C4-2B (cell line): Measurements from ENCODE around the gene HSF5.
"Not testable (repeated sequence)": the region's sequence is repeated elsewhere in the genome, so short reads cannot be mapped to it uniquely, and the experiment has no call there.

Experiments
- ZFX ChIP-seq: fragments of 450-650 bp; IDR thresholded peaks from 2 replicates; pipeline ENCODE4 v1.6.1; 2017
- TF ChIP-seq, protein P1 (sequence below): fragments of 450-650 bp; conservative IDR thresholded peaks from 2 replicates; pipeline ENCODE4 v1.5.1; 2017; ENCODE audit warnings: mild to moderate bottlenecking

- TF ChIP-seq, protein P1, sequence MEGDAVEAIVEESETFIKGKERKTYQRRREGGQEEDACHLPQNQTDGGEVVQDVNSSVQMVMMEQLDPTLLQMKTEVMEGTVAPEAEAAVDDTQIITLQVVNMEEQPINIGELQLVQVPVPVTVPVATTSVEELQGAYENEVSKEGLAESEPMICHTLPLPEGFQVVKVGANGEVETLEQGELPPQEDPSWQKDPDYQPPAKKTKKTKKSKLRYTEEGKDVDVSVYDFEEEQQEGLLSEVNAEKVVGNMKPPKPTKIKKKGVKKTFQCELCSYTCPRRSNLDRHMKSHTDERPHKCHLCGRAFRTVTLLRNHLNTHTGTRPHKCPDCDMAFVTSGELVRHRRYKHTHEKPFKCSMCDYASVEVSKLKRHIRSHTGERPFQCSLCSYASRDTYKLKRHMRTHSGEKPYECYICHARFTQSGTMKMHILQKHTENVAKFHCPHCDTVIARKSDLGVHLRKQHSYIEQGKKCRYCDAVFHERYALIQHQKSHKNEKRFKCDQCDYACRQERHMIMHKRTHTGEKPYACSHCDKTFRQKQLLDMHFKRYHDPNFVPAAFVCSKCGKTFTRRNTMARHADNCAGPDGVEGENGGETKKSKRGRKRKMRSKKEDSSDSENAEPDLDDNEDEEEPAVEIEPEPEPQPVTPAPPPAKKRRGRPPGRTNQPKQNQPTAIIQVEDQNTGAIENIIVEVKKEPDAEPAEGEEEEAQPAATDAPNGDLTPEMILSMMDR: not testable (repeated sequence)
- not testable (repeated sequence) for TF ChIP-seq ZFX
Observed at GRCh38 chr17:58481798-58482197, 6.4 kb downstream of the HSF5 start.
